ENCODE measurements around the gene ADAM10. TPM values are rescaled to one million over a fixed set of nuclear protein-coding genes. Genes with fewer than 3 reads are reported as not detected.

The ADAM10 gene
- total RNA-seq, 1 experiment from 2014 or later = 143 TPM

- DNase-seq (ENCODE audit: low read depth) = no peak
Observed at GRCh38 chr15:58554758-58555157, 194.7 kb downstream of the ADAM10 start.

GRCh38 chr15:58553365-58553918, 196.1 kb downstream of the ADAM10 start:
- DNase-seq (ENCODE audit: low read depth) = no peak

GRCh38 chr15:58552505-58553364, 196.8 kb downstream of the ADAM10 start:
- no peak for DNase-seq (ENCODE audit: low read depth)

- DNase-seq (ENCODE audit: low read depth) = peak; percentile 94
Observed at GRCh38 chr15:58551764-58552504, 197.6 kb downstream of the ADAM10 start.

GRCh38 chr15:58551084-58551763, 198.3 kb downstream of the ADAM10 start:
- DNase-seq (ENCODE audit: low read depth) = no peak

- DNase-seq (ENCODE audit: low read depth) = no peak
Observed at GRCh38 chr15:58549785-58550074, 199.8 kb downstream of the ADAM10 start.

- peak; percentile 71 for DNase-seq (ENCODE audit: low read depth)
Observed at GRCh38 chr15:58549013-58549784, 200.3 kb downstream of the ADAM10 start.

GRCh38 chr15:58548308-58549012, 201.0 kb downstream of the ADAM10 start:
- no peak for DNase-seq (ENCODE audit: low read depth)

- no peak for DNase-seq (ENCODE audit: low read depth)
Observed at GRCh38 chr15:58547628-58548307, 201.7 kb downstream of the ADAM10 start.

- peak; percentile 97 for DNase-seq (ENCODE audit: low read depth)
Observed at GRCh38 chr15:58546635-58547627, 202.6 kb downstream of the ADAM10 start.

- DNase-seq (ENCODE audit: low read depth) = no peak
Observed at GRCh38 chr15:58546066-58546591, 203.4 kb downstream of the ADAM10 start.

GRCh38 chr15:58545307-58546065, 204.0 kb downstream of the ADAM10 start:
- peak; percentile 22 for DNase-seq (ENCODE audit: low read depth)

- no peak for DNase-seq (ENCODE audit: low read depth)
Observed at GRCh38 chr15:58544756-58545155, 204.8 kb downstream of the ADAM10 start.

- DNase-seq (ENCODE audit: low read depth) = no peak
Observed at GRCh38 chr15:58543664-58544335, 205.7 kb downstream of the ADAM10 start.

GRCh38 chr15:58541410-58542087, 208.0 kb downstream of the ADAM10 start:
- no peak for DNase-seq (ENCODE audit: low read depth)

GRCh38 chr15:58539548-58539947, 210.0 kb downstream of the ADAM10 start:
- DNase-seq (ENCODE audit: low read depth) = no peak

GRCh38 chr15:58538901-58539300, 210.6 kb downstream of the ADAM10 start:
- DNase-seq (ENCODE audit: low read depth) = no peak

Data from LHCN-M2 (cell line).